IMR-90 (cell line): Measurements from ENCODE around the gene FHIP1A. TPM values are rescaled to one million over a fixed set of nuclear protein-coding genes. Genes with fewer than 3 reads are reported as not detected.
"Not testable (repeated sequence)": the region's sequence is repeated elsewhere in the genome, so short reads cannot be mapped to it uniquely, and the experiment has no call there.

Experiments
- ATAC-seq: fragments of 200-7000 bp; cut with Tn5 transposase; 2 replicates; pipeline ENCODE4 v1.9.1; 2020; ENCODE audit warnings: low read depth, mild to moderate bottlenecking, moderate library complexity
- BruUV-seq: library from RNA; stranded (reverse); fragments of 400-500 nt; replicated peaks from 2 replicates; lab custom pipeline; 2021; lab: Mats Ljungman, UMichigan
- CTCF ChIA-PET: fragments of 300-600 bp; formaldehyde crosslinking; extraction: SDS; loops from one replicate; lab custom pipeline; 2021; ENCODE audit warnings: antibody characterized with exemption; lab: Yijun Ruan, JAX
- POLR2A ChIA-PET: fragments of 300-600 bp; sonication (Branson Sonifier 250); formaldehyde crosslinking; loops from one replicate; lab custom pipeline; 2022; ENCODE audit warnings: antibody characterized with exemption; ENCODE audit not compliant: unreplicated experiment; lab: Charles Lee
- DNase-seq: peaks from one replicate; pipeline ENCODE4 v3.0.0; 2013
- H2AFZ ChIP-seq: replicated peaks from 2 replicates; pipeline ENCODE3; 2013; ENCODE audit warnings: low read length, mild to moderate bottlenecking; ENCODE audit not compliant: poor library complexity
- H2AK5ac ChIP-seq: 2 replicates; pipeline ENCODE4 v1.6.1; 2013; ENCODE audit warnings: low read depth, low read length, inconsistent platforms
- H2AK9ac ChIP-seq: replicated peaks from 2 replicates; pipeline ENCODE3; 2013; ENCODE audit warnings: mild to moderate bottlenecking, low read depth, low read length, moderate library complexity; ENCODE audit not compliant: poor library complexity
- H2BK120ac ChIP-seq: 2 replicates; pipeline ENCODE4 v1.6.1; 2013; ENCODE audit warnings: low read depth, low read length, inconsistent platforms
- H2BK15ac ChIP-seq: 3 replicates; pipeline ENCODE4 v1.6.1; 2013; ENCODE audit warnings: low read depth, low read length, inconsistent platforms
- H2BK20ac ChIP-seq: 2 replicates; pipeline ENCODE4 v1.6.1; 2013; ENCODE audit warnings: low read depth, mild to moderate bottlenecking, inconsistent platforms, low read length, moderate library complexity
- H2BK5ac ChIP-seq: 2 replicates; pipeline ENCODE4 v1.6.1; 2013; ENCODE audit warnings: mild to moderate bottlenecking, low read depth, low read length, inconsistent platforms; ENCODE audit not compliant: poor library complexity, severe bottlenecking
- H3K14ac ChIP-seq: replicated peaks from 2 replicates; pipeline ENCODE4 v1.6.1; 2013; ENCODE audit warnings: low read depth, low read length, inconsistent platforms
- H3K18ac ChIP-seq: 2 replicates; pipeline ENCODE4 v1.6.1; 2013; ENCODE audit warnings: low read depth, low read length, control low read depth
- H3K23ac ChIP-seq: 2 replicates; pipeline ENCODE4 v1.6.1; 2013; ENCODE audit warnings: low read depth, low read length, inconsistent platforms
- H3K27ac ChIP-seq: 2 replicates; pipeline ENCODE4 v1.5.1; 2013; ENCODE audit warnings: mild to moderate bottlenecking, control low read depth, low read length; ENCODE audit not compliant: insufficient read depth
- H3K27me3 ChIP-seq: 2 replicates; pipeline ENCODE4 v1.6.1; 2013; ENCODE audit warnings: low read length; ENCODE audit not compliant: control insufficient read depth, insufficient read depth
- H3K36me3 ChIP-seq: 2 replicates; pipeline ENCODE4 v1.6.1; 2013; ENCODE audit warnings: low read length, mixed read lengths; ENCODE audit not compliant: control insufficient read depth, insufficient read depth
- H3K4ac ChIP-seq: 2 replicates; pipeline ENCODE4 v1.6.1; 2013; ENCODE audit warnings: low read depth, low read length, inconsistent platforms
- H3K4me1 ChIP-seq: 2 replicates; pipeline ENCODE4 v1.6.1; 2013; ENCODE audit warnings: low read length, mixed read lengths; ENCODE audit not compliant: control insufficient read depth, insufficient read depth
- H3K4me2 ChIP-seq: 2 replicates; pipeline ENCODE4 v1.6.1; 2013; ENCODE audit warnings: low read depth, mild to moderate bottlenecking, control low read depth, low read length, moderate library complexity
- H3K4me3 ChIP-seq: 2 replicates; pipeline ENCODE4 v1.5.1; 2013; ENCODE audit warnings: low read depth, mild to moderate bottlenecking, control low read depth, low read length, moderate library complexity; ENCODE audit not compliant: insufficient read depth
- H3K56ac ChIP-seq: 2 replicates; pipeline ENCODE4 v1.6.1; 2013; ENCODE audit warnings: low read length, inconsistent platforms; ENCODE audit not compliant: insufficient read depth; ENCODE audit errors: extremely low read depth
- H3K79me1 ChIP-seq, 2 experiments: 2 replicates each; pipeline ENCODE4 v1.6.1; 2013; ENCODE audit warnings: low read length in 2 of 2, inconsistent platforms in 1 of 2, low read depth in 1 of 2
- H3K9ac ChIP-seq: 2 replicates; pipeline ENCODE4 v1.6.1; 2013; ENCODE audit warnings: low read depth, low read length, control low read depth
- H3K9me1 ChIP-seq: 2 replicates; pipeline ENCODE4 v1.6.1; 2013; ENCODE audit warnings: low read length, inconsistent platforms; ENCODE audit not compliant: insufficient read depth
- H3K9me3 ChIP-seq: 2 replicates; pipeline ENCODE4 v1.6.1; 2013; ENCODE audit warnings: low read length; ENCODE audit not compliant: control insufficient read depth, insufficient read depth
- H4K20me1 ChIP-seq: 2 replicates; pipeline ENCODE4 v1.6.1; 2013; ENCODE audit warnings: low read length, inconsistent platforms; ENCODE audit not compliant: insufficient read depth
- H4K5ac ChIP-seq: 2 replicates; pipeline ENCODE4 v1.6.1; 2013; ENCODE audit warnings: mild to moderate bottlenecking, low read depth, low read length, control low read depth
- H4K8ac ChIP-seq, 2 experiments: 2 replicates each; pipeline ENCODE4 v1.6.1; 2013; ENCODE audit warnings: low read depth in 2 of 2, low read length in 2 of 2, control low read depth in 1 of 2, inconsistent platforms in 1 of 2
- H4K91ac ChIP-seq: 2 replicates; pipeline ENCODE4 v1.6.1; 2013; ENCODE audit warnings: low read depth, low read length, inconsistent platforms; ENCODE audit not compliant: insufficient read depth
- MAZ ChIP-seq: IDR thresholded peaks from 2 replicates; pipeline ENCODE4 v1.6.1; 2012; ENCODE audit warnings: low read depth, mild to moderate bottlenecking, low read length, improper control_type of control experiment, moderate library complexity, borderline replicate concordance
- RCOR1 ChIP-seq: IDR thresholded peaks from 2 replicates; pipeline ENCODE4 v1.6.1; 2012; ENCODE audit warnings: mild to moderate bottlenecking, low read length, improper control_type of control experiment; ENCODE audit not compliant: insufficient replicate concordance
- WGBS, 2 experiments: methylation state at CpG; one replicate each; pipeline versions ENCODE4 v1.1.5 to v1.1.7; 2013; ENCODE audit warnings: missing lambda C conversion rate in 2 of 2; ENCODE audit not compliant: insufficient read length in 1 of 2; ENCODE audit errors: extremely low coverage in 2 of 2; 5-methylcytosine and 5-hydroxymethylcytosine counted together
- dilution Hi-C: fragments of 300-500 bp; cut with HindIII; formaldehyde crosslinking; loops from one replicate; pipeline ENCODE4 v1.14.3; 2018; ENCODE audit warnings: low sequenced_read_pairs; ENCODE audit not compliant: unreplicated experiment
- in situ Hi-C: fragments of 300-500 bp; cut with MboI; formaldehyde crosslinking; loops from 3 replicates; pipeline ENCODE4 v1.14.3; 2019; ENCODE audit warnings: low sequenced_read_pairs, inconsistent platforms, mixed read lengths
- intact Hi-C: fragments of 100-400 bp; cut with micrococcal nuclease; formaldehyde crosslinking; loops from 2 replicates; pipeline ENCODE4 v1.10.0; 2022
- polyA plus RNA-seq, 3 experiments: library from polyadenylated mRNA; depleted of rRNA; stranded (reverse); fragments of >200 nt; gene quantifications; 2 replicates each; pipeline ENCODE4 v1.2.3, GENCODE V29; 2012; ENCODE audit warnings: low replicate concordance in 1 of 3
- total RNA-seq: library from RNA; depleted of rRNA; stranded (reverse); fragments of >200 nt; gene quantifications from 2 replicates; pipeline ENCODE4 v1.2.3, GENCODE V29; 2012

The FHIP1A gene
- total and polyA plus RNA-seq, 2 of the 4 experiments (the other 2 are of a cell fraction) = 0.02 to 0.18 TPM

GRCh38 chr4:151389311-151389710 lies 19.7 kb upstream of the FHIP1A start:
- Histone ChIP-seq H3K4me2 (no peak overlapping the region), H3K27ac (no peak overlapping the region), H2AK9ac (no peak overlapping the region), H3K4me1 (no peaks in the 10 kb centered on the region), H3K23ac (no peak overlapping the region), H3K9me3 (no peaks in the 10 kb centered on the region), H3K56ac (no peak overlapping the region), H3K4me3 (no peak overlapping the region), H2BK120ac (no peak overlapping the region), H4K91ac (no peak overlapping the region), H4K5ac (no peak overlapping the region), H2AK5ac (no peak overlapping the region), H2BK20ac (no peak overlapping the region), H4K8ac (no peak overlapping the region), H2BK5ac (no peak overlapping the region), H3K9me1 (no peaks in the 10 kb centered on the region), H3K14ac (no peak overlapping the region), H3K18ac (no peak overlapping the region), H3K9ac (no peak overlapping the region), H2BK15ac (no peak overlapping the region), H3K36me3 (no peaks in the 10 kb centered on the region), H4K20me1 (no peaks in the 10 kb centered on the region), H3K4ac (no peak overlapping the region), H3K79me1 (no peaks in the 10 kb centered on the region), H3K27me3 (peaks cover 2% of the 10 kb centered on the region; the same call in 1 of the 2 replicates), H2AFZ (no peak overlapping the region)
- BruUV-seq = no TSS peak
- intact Hi-C loops = no loop called here
- ATAC-seq = no peak
- no CpG with 5 or more reads among the region's 2 CpGs for WGBS, 2 experiments
- ChIA-PET POLR2A (no interaction called here), CTCF (interaction anchor here (0.7 kb wide), 1 partner anchor 1042 kb away, joined by 9 read pairs; no protein-coding TSS in a partner anchor)
- in situ Hi-C loops = no loop called here
- dilution Hi-C loops = no loop called here
- TF ChIP-seq MAZ (no peak), RCOR1 (no peak)
- no peak for DNase-seq

GRCh38 chr4:151389799-151390198 lies 19.2 kb upstream of the FHIP1A start:
- H3K23ac ChIP-seq, H2BK20ac ChIP-seq, dilution Hi-C loops, H2AFZ ChIP-seq, H4K91ac ChIP-seq, H3K79me1 ChIP-seq, H3K4ac ChIP-seq, H3K18ac ChIP-seq, H2AK9ac ChIP-seq, H3K56ac ChIP-seq, H3K36me3 ChIP-seq, H3K4me3 ChIP-seq, BruUV-seq, H2BK120ac ChIP-seq, ATAC-seq, H3K27ac ChIP-seq, DNase-seq, H3K14ac ChIP-seq, CTCF ChIA-PET, H3K4me2 ChIP-seq, H2BK15ac ChIP-seq, H3K9me1 ChIP-seq, H4K8ac ChIP-seq, POLR2A ChIA-PET, H2BK5ac ChIP-seq, H3K9ac ChIP-seq, H2AK5ac ChIP-seq, H3K9me3 ChIP-seq, intact Hi-C loops, H3K27me3 ChIP-seq, H4K5ac ChIP-seq, H3K4me1 ChIP-seq, H4K20me1 ChIP-seq, in situ Hi-C loops: not testable (repeated sequence)
- WGBS, 2 experiments = no CpG with 5 or more reads among the region's 2 CpGs
